Urothelium cell line (cell line): ENCODE results near the gene ZNF12.
"Not testable (repeated sequence)": the region's sequence is repeated elsewhere in the genome, so short reads cannot be mapped to it uniquely, and the experiment has no call there.

ENCODE experiments used
- DNase-seq: peaks from one replicate; pipeline ENCODE4 v3.0.0; 2011; ENCODE audit warnings: low spot score, mixed read lengths
- FAIRE-seq: peaks from 2 replicates; lab custom pipeline; 2011; peaks lifted over from hg19 to GRCh38; lab: Jason Lieb, UNC

ZNF12 gene

GRCh38 chr7:6700793-6701192, 6.0 kb downstream of the ZNF12 start:
- no peak for FAIRE-seq
- DNase-seq, result no peak

- DNase-seq (no peak), FAIRE-seq (peak; percentile 53)
Observed at GRCh38 chr7:6691609-6692106, 15.1 kb downstream of the ZNF12 start.

GRCh38 chr7:6691103-6691502, 15.6 kb downstream of the ZNF12 start:
- no peak for FAIRE-seq
- DNase-seq, result no peak

- FAIRE-seq, result peak; percentile 30
- DNase-seq, result no peak
Observed at GRCh38 chr7:6680146-6680545, 26.6 kb downstream of the ZNF12 start.

GRCh38 chr7:6675807-6676405, 30.8 kb downstream of the ZNF12 start:
- DNase-seq, result no peak
- FAIRE-seq, result peak; percentile 92

GRCh38 chr7:6670851-6671250, 35.9 kb downstream of the ZNF12 start:
- DNase-seq, FAIRE-seq: not testable (repeated sequence)

- DNase-seq, result no peak
- no peak for FAIRE-seq
Observed at GRCh38 chr7:6658618-6659345, 48.0 kb downstream of the ZNF12 start.

- DNase-seq, result no peak
- peak; percentile 74 for FAIRE-seq
Observed at GRCh38 chr7:6656413-6656812, 50.3 kb downstream of the ZNF12 start.

- DNase-seq, result no peak
- peak; percentile 27 for FAIRE-seq
Observed at GRCh38 chr7:6655636-6656385, 50.9 kb downstream of the ZNF12 start.

- DNase-seq (no peak), FAIRE-seq (no peak)
Observed at GRCh38 chr7:6654842-6655610, 51.7 kb downstream of the ZNF12 start.

GRCh38 chr7:6654113-6654841, 52.5 kb downstream of the ZNF12 start:
- DNase-seq (no peak), FAIRE-seq (no peak)

GRCh38 chr7:6653071-6654003, 53.4 kb downstream of the ZNF12 start:
- peak; percentile 82 for FAIRE-seq
- DNase-seq, result no peak

- FAIRE-seq, result no peak
- DNase-seq, result no peak
Observed at GRCh38 chr7:6652446-6653011, 54.2 kb downstream of the ZNF12 start.

GRCh38 chr7:6651851-6652445, 54.8 kb downstream of the ZNF12 start:
- FAIRE-seq (peak; percentile 35), DNase-seq (no peak)

GRCh38 chr7:6650521-6651011, 56.2 kb downstream of the ZNF12 start:
- no peak for DNase-seq
- peak; percentile 52 for FAIRE-seq

GRCh38 chr7:6650086-6650485, 56.7 kb downstream of the ZNF12 start:
- FAIRE-seq (no peak), DNase-seq (no peak)

- FAIRE-seq (peak; percentile 84), DNase-seq (no peak)
Observed at GRCh38 chr7:6649241-6649961, 57.3 kb downstream of the ZNF12 start.

GRCh38 chr7:6648815-6649104, 58.0 kb downstream of the ZNF12 start:
- DNase-seq, result no peak
- no peak for FAIRE-seq
